WTC11 (cell line): Measurements from ENCODE around the gene LRRTM3. TPM values are rescaled to one million over a fixed set of nuclear protein-coding genes. Genes with fewer than 3 reads are reported as not detected.

Experiments
- ATAC-seq: fragments of 200-7000 bp; cut with Tn5 transposase; 2 replicates; pipeline ENCODE4 v1.10.0; 2021; ENCODE audit warnings: mild to moderate bottlenecking, moderate library complexity
- CTCF ChIA-PET: fragments of 300-600 bp; sonication (Branson Sonifier 250); formaldehyde crosslinking; loops from one replicate; lab custom pipeline; 2021; ENCODE audit warnings: antibody characterized with exemption; lab: Charles Lee
- POLR2A ChIA-PET: fragments of 350-600 bp; sonication (Branson Sonifier 250); formaldehyde crosslinking; loops from one replicate; lab custom pipeline; 2021; ENCODE audit warnings: antibody characterized with exemption; lab: Charles Lee
- DNase-seq: peaks from one replicate; pipeline ENCODE4 v3.0.0; 2021; ENCODE audit warnings: low spot score
- H3K27ac Mint-ChIP-seq: 2 replicates; pipeline ENCODE4 v1.8.0; 2021; ENCODE audit warnings: mixed read lengths
- H3K27me3 Mint-ChIP-seq: 2 replicates; pipeline ENCODE4 v1.8.0; 2021; ENCODE audit warnings: low read depth, mild to moderate bottlenecking, moderate library complexity, mixed read lengths
- H3K36me3 Mint-ChIP-seq: 2 replicates; pipeline ENCODE4 v1.8.0; 2021; ENCODE audit warnings: mixed read lengths
- H3K4me1 Mint-ChIP-seq: 2 replicates; pipeline ENCODE4 v1.8.0; 2022; ENCODE audit warnings: mixed read lengths
- H3K4me3 Mint-ChIP-seq: 2 replicates; pipeline ENCODE4 v1.8.0; 2021; ENCODE audit warnings: mild to moderate bottlenecking, moderate library complexity, mixed read lengths
- H3K9me3 Mint-ChIP-seq: 2 replicates; pipeline ENCODE4 v1.8.0; 2021; ENCODE audit warnings: mixed read lengths
- CBFB ChIP-seq: sonication (generic); formaldehyde crosslinking; IDR thresholded peaks from 2 replicates; pipeline ENCODE4 v1.8.1; 2022; ENCODE audit warnings: mild to moderate bottlenecking, low read depth, missing genetic modification reagents
- HMGXB4 ChIP-seq: sonication (generic); formaldehyde crosslinking; IDR thresholded peaks from 2 replicates; pipeline ENCODE4 v1.8.1; 2023; ENCODE audit warnings: mild to moderate bottlenecking, moderate library complexity, missing genetic modification reagents
- IRF2 ChIP-seq: sonication (generic); formaldehyde crosslinking; IDR thresholded peaks from 2 replicates; pipeline ENCODE4 v1.8.0; 2022; ENCODE audit warnings: low read depth, missing genetic modification reagents, borderline replicate concordance
- KAT7 ChIP-seq: sonication (generic); formaldehyde crosslinking; IDR thresholded peaks from 2 replicates; pipeline ENCODE4 v1.8.1; 2023; ENCODE audit warnings: missing genetic modification reagents, mild to moderate bottlenecking, borderline replicate concordance
- MYBL2 ChIP-seq: sonication (generic); formaldehyde crosslinking; IDR thresholded peaks from 2 replicates; pipeline ENCODE4 v1.8.1; 2023; ENCODE audit warnings: mild to moderate bottlenecking, moderate library complexity, missing genetic modification reagents
- NFE2L1 ChIP-seq: sonication (generic); formaldehyde crosslinking; IDR thresholded peaks from 2 replicates; pipeline ENCODE4 v1.8.1; 2023; ENCODE audit warnings: missing genetic modification reagents
- NR2C2 ChIP-seq: sonication (generic); formaldehyde crosslinking; IDR thresholded peaks from 2 replicates; pipeline ENCODE4 v1.8.0; 2022; ENCODE audit warnings: mild to moderate bottlenecking, missing genetic modification reagents
- NR3C1 ChIP-seq: sonication (generic); formaldehyde crosslinking; conservative IDR thresholded peaks from 2 replicates; pipeline ENCODE4 v1.8.1; 2023; ENCODE audit warnings: low read depth, mild to moderate bottlenecking, missing genetic modification reagents
- SMAD3 ChIP-seq: sonication (generic); formaldehyde crosslinking; IDR thresholded peaks from 2 replicates; pipeline ENCODE4 v1.8.0; 2022; ENCODE audit warnings: missing genetic modification reagents, mild to moderate bottlenecking, borderline replicate concordance
- SMAD4 ChIP-seq: sonication (generic); formaldehyde crosslinking; IDR thresholded peaks from 2 replicates; pipeline ENCODE4 v1.8.0; 2022; ENCODE audit warnings: mild to moderate bottlenecking, missing genetic modification reagents
- TEAD1 ChIP-seq: sonication (generic); formaldehyde crosslinking; IDR thresholded peaks from 2 replicates; pipeline ENCODE4 v1.8.0; 2022; ENCODE audit warnings: mild to moderate bottlenecking, missing genetic modification reagents
- TEAD4 ChIP-seq: sonication (generic); formaldehyde crosslinking; IDR thresholded peaks from 2 replicates; pipeline ENCODE4 v1.8.0; 2022; ENCODE audit warnings: mild to moderate bottlenecking, missing genetic modification reagents
- USF1 ChIP-seq: sonication (generic); formaldehyde crosslinking; IDR thresholded peaks from 2 replicates; pipeline ENCODE4 v1.8.0; 2022; ENCODE audit warnings: mild to moderate bottlenecking, missing genetic modification reagents
- ZNF416 ChIP-seq: fragments of 250-450 bp; sonication (Bioruptor Pico); IDR thresholded peaks from 2 replicates; pipeline ENCODE4 v1.9.0; 2021; ENCODE audit warnings: mild to moderate bottlenecking, inconsistent platforms
- total RNA-seq: library from RNA; stranded (reverse); gene quantifications from 3 replicates; pipeline ENCODE4 v1.2.3, GENCODE V29; 2021
- TF ChIP-seq, protein P1 (sequence below): sonication (generic); formaldehyde crosslinking; IDR thresholded peaks from 2 replicates; pipeline ENCODE4 v1.8.1; 2022; ENCODE audit warnings: mild to moderate bottlenecking, moderate library complexity, missing genetic modification reagents
- TF ChIP-seq, protein P2 (sequence below): sonication (generic); formaldehyde crosslinking; IDR thresholded peaks from 2 replicates; pipeline ENCODE4 v1.8.1; 2023; ENCODE audit warnings: mild to moderate bottlenecking, missing genetic modification reagents, borderline replicate concordance
- TF ChIP-seq, protein P3 (sequence below): sonication (generic); formaldehyde crosslinking; conservative IDR thresholded peaks from 2 replicates; pipeline ENCODE4 v1.8.1; 2022; ENCODE audit warnings: mild to moderate bottlenecking, missing genetic modification reagents
- TF ChIP-seq, protein P4 (sequence below): sonication (generic); formaldehyde crosslinking; IDR thresholded peaks from 2 replicates; pipeline ENCODE4 v1.8.1; 2022; ENCODE audit warnings: low read depth, mild to moderate bottlenecking, moderate library complexity, missing genetic modification reagents, borderline replicate concordance

LRRTM3 gene
- total RNA-seq, 1 experiment from 2014 or later, result 0.52 TPM

DNA sequence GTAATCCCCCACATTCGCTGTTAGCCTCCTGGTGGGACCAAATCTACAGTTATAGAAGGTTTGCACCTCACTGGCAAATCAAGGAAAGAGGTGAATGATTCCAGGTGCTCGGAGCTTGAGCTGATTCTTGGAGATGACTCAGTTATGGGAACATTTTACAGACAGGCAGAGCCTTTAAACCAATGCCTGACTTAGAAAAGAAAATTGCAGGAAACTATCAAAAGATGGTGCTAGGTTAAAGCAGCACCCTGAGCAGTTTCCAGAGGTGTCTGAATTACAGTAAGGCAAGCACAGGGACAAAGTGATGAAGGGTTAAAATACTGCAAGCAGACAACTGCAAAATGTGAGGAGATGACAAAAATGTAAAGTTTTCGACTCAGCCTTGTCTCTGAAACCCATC lies 2.9 kb downstream of the LRRTM3 start:
- H3K4me1 Mint-ChIP-seq, result peaks cover 66% of the 10 kb centered on the region
- POLR2A ChIA-PET, result no interaction called here
- DNase-seq (no peak), ATAC-seq (no peak)
- no peak overlapping the region for H3K27ac Mint-ChIP-seq
- CTCF ChIA-PET, result interaction anchor here (0.8 to 2.2 kb wide), 4 partner anchors 12 to 602 kb away, joined by 3 to 10 read pairs (median 6); no protein-coding TSS in a partner anchor
- peaks cover 30% of the 10 kb centered on the region for H3K27me3 Mint-ChIP-seq
- no peaks in the 10 kb centered on the region for H3K9me3 Mint-ChIP-seq
- H3K36me3 Mint-ChIP-seq, result no peaks in the 10 kb centered on the region
- peak overlapping the region; percentile 82 for H3K4me3 Mint-ChIP-seq
- TF ChIP-seq KAT7 (CRISPR knock-in tag) (no peak), USF1 (CRISPR knock-in tag) (no peak), SMAD3 (CRISPR knock-in tag) (no peak), NR3C1 (CRISPR knock-in tag) (no peak), TEAD1 (CRISPR knock-in tag) (no peak), TEAD4 (CRISPR knock-in tag) (no peak), ZNF416 (no peak), SMAD4 (CRISPR knock-in tag) (no peak), IRF2 (CRISPR knock-in tag) (no peak), MYBL2 (CRISPR knock-in tag) (no peak), HMGXB4 (no peak), NR2C2 (CRISPR knock-in tag) (no peak), NFE2L1 (CRISPR knock-in tag) (no peak)
- TF ChIP-seq, protein P1, sequence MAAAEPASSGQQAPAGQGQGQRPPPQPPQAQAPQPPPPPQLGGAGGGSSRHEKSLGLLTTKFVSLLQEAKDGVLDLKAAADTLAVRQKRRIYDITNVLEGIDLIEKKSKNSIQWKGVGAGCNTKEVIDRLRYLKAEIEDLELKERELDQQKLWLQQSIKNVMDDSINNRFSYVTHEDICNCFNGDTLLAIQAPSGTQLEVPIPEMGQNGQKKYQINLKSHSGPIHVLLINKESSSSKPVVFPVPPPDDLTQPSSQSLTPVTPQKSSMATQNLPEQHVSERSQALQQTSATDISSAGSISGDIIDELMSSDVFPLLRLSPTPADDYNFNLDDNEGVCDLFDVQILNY (CRISPR knock-in tag), result no peak
- TF ChIP-seq, protein P2, sequence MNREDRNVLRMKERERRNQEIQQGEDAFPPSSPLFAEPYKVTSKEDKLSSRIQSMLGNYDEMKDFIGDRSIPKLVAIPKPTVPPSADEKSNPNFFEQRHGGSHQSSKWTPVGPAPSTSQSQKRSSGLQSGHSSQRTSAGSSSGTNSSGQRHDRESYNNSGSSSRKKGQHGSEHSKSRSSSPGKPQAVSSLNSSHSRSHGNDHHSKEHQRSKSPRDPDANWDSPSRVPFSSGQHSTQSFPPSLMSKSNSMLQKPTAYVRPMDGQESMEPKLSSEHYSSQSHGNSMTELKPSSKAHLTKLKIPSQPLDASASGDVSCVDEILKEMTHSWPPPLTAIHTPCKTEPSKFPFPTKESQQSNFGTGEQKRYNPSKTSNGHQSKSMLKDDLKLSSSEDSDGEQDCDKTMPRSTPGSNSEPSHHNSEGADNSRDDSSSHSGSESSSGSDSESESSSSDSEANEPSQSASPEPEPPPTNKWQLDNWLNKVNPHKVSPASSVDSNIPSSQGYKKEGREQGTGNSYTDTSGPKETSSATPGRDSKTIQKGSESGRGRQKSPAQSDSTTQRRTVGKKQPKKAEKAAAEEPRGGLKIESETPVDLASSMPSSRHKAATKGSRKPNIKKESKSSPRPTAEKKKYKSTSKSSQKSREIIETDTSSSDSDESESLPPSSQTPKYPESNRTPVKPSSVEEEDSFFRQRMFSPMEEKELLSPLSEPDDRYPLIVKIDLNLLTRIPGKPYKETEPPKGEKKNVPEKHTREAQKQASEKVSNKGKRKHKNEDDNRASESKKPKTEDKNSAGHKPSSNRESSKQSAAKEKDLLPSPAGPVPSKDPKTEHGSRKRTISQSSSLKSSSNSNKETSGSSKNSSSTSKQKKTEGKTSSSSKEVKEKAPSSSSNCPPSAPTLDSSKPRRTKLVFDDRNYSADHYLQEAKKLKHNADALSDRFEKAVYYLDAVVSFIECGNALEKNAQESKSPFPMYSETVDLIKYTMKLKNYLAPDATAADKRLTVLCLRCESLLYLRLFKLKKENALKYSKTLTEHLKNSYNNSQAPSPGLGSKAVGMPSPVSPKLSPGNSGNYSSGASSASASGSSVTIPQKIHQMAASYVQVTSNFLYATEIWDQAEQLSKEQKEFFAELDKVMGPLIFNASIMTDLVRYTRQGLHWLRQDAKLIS (CRISPR knock-in tag), result no peak
- TF ChIP-seq, protein P3, sequence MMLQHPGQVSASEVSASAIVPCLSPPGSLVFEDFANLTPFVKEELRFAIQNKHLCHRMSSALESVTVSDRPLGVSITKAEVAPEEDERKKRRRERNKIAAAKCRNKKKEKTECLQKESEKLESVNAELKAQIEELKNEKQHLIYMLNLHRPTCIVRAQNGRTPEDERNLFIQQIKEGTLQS (CRISPR knock-in tag), result no peak
- TF ChIP-seq, protein P4, sequence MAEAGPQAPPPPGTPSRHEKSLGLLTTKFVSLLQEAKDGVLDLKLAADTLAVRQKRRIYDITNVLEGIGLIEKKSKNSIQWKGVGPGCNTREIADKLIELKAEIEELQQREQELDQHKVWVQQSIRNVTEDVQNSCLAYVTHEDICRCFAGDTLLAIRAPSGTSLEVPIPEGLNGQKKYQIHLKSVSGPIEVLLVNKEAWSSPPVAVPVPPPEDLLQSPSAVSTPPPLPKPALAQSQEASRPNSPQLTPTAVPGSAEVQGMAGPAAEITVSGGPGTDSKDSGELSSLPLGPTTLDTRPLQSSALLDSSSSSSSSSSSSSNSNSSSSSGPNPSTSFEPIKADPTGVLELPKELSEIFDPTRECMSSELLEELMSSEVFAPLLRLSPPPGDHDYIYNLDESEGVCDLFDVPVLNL (CRISPR knock-in tag), result no peak

GRCh38 chr10:66929375-66929774 lies 3.5 kb downstream of the LRRTM3 start:
- Mint-ChIP-seq H3K27ac (no peak overlapping the region), H3K9me3 (no peaks in the 10 kb centered on the region), H3K36me3 (no peaks in the 10 kb centered on the region), H3K4me3 (no peak overlapping the region), H3K4me1 (peaks cover 60% of the 10 kb centered on the region), H3K27me3 (peaks cover 30% of the 10 kb centered on the region)
- ChIA-PET CTCF (interaction anchor here (0.8 kb wide), 1 partner anchor 592 kb away, joined by 3 read pairs; no protein-coding TSS in a partner anchor), POLR2A (no interaction called here)
- no peak for DNase-seq
- TF ChIP-seq CBFB, result no peak
- no peak for ATAC-seq
